Liver (tissue), 3 donors: Measurements from ENCODE around the gene CHAT.

Experiments used
- ATF3 ChIP-seq: IDR thresholded peaks from 2 replicates; pipeline ENCODE4 v1.6.1; 2016; ENCODE audit warnings: antibody characterized with exemption
- CTCF ChIP-seq: fragments of 150-350 bp; IDR thresholded peaks from 2 replicates; pipeline ENCODE4 v1.5.1; 2017; ENCODE audit warnings: improper control_type of control experiment, low read depth, low read length; ENCODE audit not compliant: missing input control
- EGR1 ChIP-seq, 2 donors: IDR thresholded peaks; 2 replicates each; pipeline ENCODE4 v1.6.1; 2016 to 2018; ENCODE audit warnings: antibody characterized with exemption in 2 of 2, low read depth in 2 of 2
- FOXA1 ChIP-seq: IDR thresholded peaks from 2 replicates; pipeline ENCODE4 v1.6.1; 2016; ENCODE audit warnings: antibody characterized with exemption
- HNF4A ChIP-seq, 2 donors: conservative IDR thresholded peaks; 2 replicates each; pipeline ENCODE4 v1.6.1; 2016; ENCODE audit warnings: antibody characterized with exemption in 2 of 2, mild to moderate bottlenecking in 2 of 2
- HNF4G ChIP-seq: IDR thresholded peaks from 2 replicates; pipeline ENCODE4 v1.6.1; 2016; ENCODE audit warnings: antibody characterized with exemption
- MAX ChIP-seq: IDR thresholded peaks from 2 replicates; pipeline ENCODE4 v1.6.1; 2016; ENCODE audit warnings: antibody characterized with exemption
- NR2F2 ChIP-seq: IDR thresholded peaks from 2 replicates; pipeline ENCODE4 v1.6.1; 2016; ENCODE audit warnings: antibody characterized with exemption
- RAD21 ChIP-seq, 2 donors: IDR thresholded peaks; 2 replicates each; pipeline ENCODE4 v1.6.1; 2016; ENCODE audit warnings: antibody characterized with exemption in 2 of 2, mild to moderate bottlenecking in 2 of 2
- RXRA ChIP-seq, 2 donors: IDR thresholded peaks; 2 replicates each; pipeline ENCODE4 v1.6.1; 2017 to 2018; ENCODE audit warnings: antibody characterized with exemption in 2 of 2, mild to moderate bottlenecking in 1 of 2
- TAF1 ChIP-seq: conservative IDR thresholded peaks from 2 replicates; pipeline ENCODE4 v1.6.1; 2016; ENCODE audit warnings: antibody characterized with exemption, mild to moderate bottlenecking
- YY1 ChIP-seq: IDR thresholded peaks from 2 replicates; pipeline ENCODE4 v1.6.1; 2016; ENCODE audit warnings: antibody characterized with exemption, mild to moderate bottlenecking
- ZBTB33 ChIP-seq: IDR thresholded peaks from 2 replicates; pipeline ENCODE4 v1.6.1; 2016; ENCODE audit warnings: antibody characterized with exemption
- donor health status: healthy.
- donor health status: healthy.

- TF ChIP-seq MAX (no peak), CTCF (no peak), NR2F2 (no peak), HNF4G (no peak), RXRA (IDR thresholded peaks at IDR 0.05) (no peak), HNF4A (conservative IDR thresholded peaks at IDR 0.05) (no peak), YY1 (no peak), EGR1 (IDR thresholded peaks at IDR 0.05; ENCODE audit: low read depth in 2 of 2) (no peak), TAF1 (no peak), ATF3 (no peak), RAD21 (IDR thresholded peaks at IDR 0.05) (no peak), ZBTB33 (no peak), FOXA1 (no peak)
Measured at GRCh38 chr10:49612513-49613164, 1.2 kb upstream of the CHAT start.
